Femur (tissue), 1 donor: ENCODE data around the gene MAG.
A peak's percentile ranks its signal among the peaks of the same experiment; 100 is the strongest.

Source experiments
- DNase-seq: peaks from one replicate; pipeline ENCODE4 v3.0.0-alpha.2; 2017

MAG gene

DNA sequence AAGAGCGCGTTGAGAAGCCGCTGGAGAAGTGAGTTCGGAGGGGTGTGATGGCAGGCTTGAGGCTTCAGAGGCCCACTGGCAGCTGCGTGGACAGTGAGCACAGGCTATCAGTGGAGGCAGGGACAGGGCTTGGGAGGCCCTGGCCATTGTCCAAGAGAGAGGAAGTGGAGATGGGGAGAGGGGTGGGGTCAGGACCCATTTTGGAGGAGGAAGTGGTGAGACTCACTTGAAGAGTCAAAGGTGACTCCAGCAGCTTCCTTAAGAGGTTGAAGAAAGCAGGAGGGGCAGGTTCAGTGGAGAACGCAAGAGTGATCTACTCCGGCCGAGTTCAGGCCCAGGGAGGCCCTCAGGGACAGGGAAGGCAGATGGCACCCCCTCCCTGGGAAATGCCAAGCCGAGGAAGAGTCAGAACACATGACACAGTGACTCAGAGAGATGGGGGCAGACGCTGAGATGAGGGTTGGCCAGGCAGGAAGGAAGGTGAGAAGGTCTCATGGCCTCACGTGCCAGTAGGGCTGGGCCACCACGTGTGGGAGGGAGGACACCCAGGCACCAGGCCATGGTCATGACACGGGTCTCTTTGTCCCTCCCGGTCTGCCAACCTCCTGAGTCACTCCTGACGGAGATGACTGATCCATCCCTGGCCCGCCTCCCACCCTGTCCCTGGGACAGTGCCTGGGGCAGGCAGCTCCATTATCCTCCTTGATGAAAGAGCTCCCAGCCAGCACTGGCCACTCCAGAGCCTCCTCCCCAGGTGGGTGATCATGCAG, 26.9 kb downstream of the MAG start:
- DNase-seq = peak; percentile 40

DNA sequence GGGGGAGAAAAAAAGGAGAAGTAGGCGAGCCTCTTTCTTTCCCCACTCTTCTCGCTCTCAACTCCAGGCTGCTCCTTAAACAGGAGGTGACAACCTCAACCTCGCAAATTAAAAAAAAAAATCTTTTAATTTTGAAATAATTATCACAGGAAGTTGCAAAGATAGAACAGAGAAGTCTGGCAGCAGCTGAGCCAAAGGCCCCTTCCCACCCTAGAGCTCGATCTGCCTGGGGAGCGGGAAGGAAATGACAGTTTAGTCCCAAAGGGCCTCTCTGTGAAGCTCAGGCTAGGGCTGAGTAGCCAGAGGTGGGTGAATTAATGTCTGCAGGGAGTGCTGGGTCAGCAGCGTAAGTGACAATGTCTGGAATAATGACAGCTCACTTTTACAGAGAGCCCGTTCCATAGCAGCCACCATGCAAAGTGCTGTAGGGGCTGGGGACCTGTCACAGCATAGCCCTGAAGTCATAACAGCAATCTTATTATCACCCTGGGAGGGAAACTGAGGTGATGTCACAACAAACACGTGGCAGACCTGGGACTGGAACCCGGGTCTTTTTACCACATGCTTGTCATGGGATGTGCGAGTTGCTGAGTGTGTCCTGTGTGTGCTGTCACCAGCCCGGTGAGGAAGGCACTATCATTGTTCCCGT, 28.2 kb downstream of the MAG start:
- DNase-seq = no peak

DNA sequence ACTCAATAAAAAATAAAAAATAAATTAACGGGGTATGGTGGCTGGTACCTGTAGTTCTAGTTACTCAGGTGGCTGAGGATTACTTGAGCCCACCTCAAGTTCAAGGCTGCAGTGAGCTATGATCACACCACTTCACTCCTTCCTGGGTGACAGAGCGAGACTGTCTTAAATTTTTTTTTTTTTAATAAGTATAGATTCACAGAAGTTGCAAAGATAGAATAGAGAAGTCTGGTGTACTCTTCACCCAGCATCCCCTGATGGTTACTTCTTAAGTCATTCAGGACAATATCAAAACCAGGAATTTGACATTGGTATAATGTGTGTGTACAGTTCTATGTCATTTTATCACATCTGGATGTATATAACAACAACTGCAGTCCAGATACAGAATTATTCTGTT, 29.3 kb downstream of the MAG start:
- no peak for DNase-seq

DNA sequence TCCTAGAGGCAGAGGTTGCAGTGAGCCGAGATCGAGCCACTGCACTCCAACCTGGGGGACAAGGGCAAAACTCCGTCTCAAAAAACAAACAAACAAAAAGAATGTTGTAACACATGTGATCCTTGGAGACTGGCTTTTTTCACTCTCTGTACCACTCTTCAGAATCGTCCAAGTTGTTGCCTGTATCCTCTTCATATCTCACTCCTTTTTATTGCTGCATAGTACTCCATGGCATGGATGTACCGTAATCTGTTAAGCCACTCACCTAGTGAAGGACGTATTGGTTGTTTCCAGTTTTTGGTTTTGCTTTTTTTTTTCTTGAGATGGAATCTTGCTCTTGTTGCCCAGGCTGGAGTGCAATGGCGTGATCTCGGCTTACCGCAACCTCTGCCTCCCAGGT, 30.1 kb downstream of the MAG start:
- no peak for DNase-seq

DNA sequence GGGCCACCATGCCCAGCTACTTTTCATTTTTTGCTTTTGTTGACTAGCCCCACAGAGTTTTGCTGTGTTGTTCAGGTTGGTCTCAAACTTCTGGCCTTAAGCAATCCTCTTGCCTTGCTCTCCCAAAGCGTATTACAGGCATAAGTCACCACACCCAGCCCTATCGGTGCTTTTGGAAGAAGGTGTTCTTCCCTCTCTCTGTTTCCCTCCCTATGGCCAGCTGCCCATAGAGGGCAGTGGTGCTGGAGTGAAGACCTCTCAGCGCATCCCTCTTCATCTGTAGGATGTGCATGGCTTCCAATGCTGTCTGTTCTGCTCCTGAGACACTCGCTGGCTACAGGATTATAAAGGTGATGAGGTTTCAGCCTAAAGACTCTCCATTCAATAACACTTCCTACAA, 35.7 kb downstream of the MAG start:
- DNase-seq = no peak

DNA sequence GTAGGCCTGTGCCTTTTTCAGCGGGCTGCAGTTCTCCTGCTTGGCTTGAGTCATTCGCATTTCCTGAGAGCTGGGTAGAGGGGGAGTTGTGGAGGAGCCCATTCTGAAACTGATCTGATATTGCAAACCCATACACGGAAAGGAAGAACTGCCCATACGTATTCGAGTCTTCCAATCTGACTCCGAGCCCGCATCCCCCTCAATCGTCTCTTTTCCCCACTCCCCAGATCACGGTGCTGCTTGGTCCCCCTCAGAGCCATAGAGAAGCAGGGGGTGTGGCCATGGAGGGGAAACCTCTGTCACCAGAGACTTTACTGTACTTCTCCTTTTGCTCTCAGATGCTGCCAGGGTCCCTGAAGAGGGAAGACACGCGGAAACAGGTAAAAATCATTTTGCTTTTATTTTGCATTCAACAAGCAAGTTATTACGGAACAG, 36.9 kb downstream of the MAG start, which contains the start of gene CD22:
TSS of gene CD22 (plus strand) at position 337 of the 435 bp plus-strand sequence. CDS start 2,854 bp downstream, outside the sequence.
- DNase-seq = no peak

DNA sequence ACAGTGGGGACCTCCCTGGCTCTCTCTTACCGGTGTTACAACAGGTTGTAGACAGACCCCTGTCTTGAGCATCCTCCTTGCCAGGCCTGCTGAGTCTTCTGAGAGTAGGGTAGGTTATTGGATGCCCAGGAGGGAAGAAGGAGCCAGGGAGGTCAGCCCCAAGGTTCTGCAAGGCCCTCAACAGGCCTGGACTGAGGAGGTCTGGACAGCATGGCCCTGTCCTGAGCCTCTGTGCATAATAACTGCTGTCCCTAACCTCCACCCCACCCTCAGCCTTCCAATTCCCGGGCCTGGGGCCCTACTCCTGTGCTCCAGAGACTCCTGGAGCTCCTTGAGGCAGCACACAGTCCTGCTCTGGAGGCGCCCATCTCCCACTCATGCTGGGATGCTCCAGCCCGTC, 37.4 kb downstream of the MAG start:
- no peak for DNase-seq

DNA sequence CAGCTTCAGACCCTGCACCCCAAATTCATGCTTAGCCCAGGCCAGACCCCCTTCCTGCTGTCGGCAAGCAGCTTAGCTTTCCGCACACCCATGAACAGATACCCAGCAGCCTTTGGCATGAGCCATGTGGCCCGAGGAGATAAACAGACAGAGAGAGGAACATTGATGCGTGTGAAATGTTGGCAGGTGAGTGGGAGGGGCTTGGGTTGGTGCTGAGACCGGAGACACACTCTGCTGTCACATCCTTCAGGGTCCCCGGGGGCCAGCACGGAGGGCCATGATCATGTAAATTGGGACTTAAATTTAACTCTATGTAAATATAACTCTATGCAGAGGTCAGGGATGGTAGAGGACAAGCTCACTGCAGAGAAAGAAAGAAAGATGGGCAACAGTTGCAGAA, 38.5 kb downstream of the MAG start:
- DNase-seq = no peak

DNA sequence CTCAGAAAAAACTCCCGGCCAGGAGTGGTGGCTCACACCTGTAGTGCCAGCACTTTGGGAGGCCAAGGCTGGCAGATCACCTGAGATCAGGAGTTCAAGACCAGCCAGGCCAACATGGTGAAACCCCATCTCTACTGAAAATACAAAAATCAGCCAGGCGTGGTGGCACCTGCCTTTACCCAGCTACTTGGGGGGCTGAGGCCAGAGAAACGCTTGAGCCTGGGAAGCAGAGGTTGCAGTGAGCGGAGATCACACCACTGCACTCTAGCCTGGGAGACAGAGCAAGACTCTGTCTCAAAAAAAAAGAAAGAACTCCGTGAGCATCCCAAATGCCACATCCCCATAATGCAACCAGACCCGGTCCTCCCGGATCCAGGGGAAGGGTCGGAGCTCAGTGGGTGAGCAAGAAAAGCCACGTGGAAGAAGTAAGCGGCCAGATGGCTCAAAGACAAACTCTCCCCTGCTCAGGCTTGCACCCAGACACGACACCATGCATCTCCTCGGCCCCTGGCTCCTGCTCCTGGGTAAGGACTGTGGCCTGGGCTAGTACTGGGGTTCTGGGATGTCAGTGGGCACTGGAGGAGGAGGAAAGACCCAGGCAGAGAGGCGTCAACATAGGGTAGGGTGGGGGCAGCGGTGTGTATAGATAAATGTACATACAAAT, 39.7 kb downstream of the MAG start:
- DNase-seq = no peak

DNA sequence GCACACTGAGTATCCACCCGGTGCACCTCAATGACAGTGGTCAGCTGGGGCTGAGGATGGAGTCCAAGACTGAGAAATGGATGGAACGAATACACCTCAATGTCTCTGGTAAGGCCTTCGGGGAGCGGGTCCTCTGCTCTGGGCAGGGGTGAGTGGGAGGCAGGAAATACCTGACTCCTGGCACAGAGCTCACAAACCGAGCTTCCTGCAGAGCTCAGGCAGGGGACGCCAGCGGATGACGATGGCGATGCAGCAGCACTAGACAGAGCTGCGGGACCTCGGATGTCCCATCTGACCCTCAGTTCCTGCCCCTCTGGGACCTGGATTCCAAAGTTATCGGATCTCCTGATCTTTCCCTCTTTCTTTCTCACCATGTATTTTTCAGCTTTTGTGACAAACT, 40.9 kb downstream of the MAG start:
- no peak for DNase-seq

DNA sequence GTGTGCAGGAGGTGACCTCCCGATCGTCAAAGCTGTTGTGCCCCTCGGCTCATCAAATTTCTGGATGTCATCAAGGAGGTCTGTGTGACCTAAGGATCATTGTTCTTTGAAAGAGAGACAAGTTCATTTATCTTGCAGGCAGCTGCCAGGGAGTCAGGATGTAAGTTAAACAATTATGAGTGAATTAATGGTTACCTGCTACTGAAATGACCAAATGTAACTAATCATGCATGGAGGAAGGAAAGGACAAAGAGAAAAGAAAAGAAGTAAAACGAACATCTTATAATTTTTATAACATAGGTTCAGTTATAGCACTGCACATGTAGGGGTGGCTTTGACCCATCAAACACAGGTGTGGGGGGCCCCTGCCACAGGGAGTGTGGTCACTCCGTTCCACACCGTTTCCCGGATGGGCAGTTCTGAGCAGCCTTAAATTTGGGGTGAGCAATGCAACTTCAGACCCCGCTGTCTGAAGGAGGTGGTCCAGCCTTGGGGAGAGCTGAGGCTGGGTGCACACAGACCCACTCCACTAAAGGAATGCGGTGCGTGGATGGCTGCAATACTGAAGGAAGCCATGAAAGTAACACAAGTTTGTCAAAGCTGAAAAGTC, 42.3 kb downstream of the MAG start:
- no peak for DNase-seq

DNA sequence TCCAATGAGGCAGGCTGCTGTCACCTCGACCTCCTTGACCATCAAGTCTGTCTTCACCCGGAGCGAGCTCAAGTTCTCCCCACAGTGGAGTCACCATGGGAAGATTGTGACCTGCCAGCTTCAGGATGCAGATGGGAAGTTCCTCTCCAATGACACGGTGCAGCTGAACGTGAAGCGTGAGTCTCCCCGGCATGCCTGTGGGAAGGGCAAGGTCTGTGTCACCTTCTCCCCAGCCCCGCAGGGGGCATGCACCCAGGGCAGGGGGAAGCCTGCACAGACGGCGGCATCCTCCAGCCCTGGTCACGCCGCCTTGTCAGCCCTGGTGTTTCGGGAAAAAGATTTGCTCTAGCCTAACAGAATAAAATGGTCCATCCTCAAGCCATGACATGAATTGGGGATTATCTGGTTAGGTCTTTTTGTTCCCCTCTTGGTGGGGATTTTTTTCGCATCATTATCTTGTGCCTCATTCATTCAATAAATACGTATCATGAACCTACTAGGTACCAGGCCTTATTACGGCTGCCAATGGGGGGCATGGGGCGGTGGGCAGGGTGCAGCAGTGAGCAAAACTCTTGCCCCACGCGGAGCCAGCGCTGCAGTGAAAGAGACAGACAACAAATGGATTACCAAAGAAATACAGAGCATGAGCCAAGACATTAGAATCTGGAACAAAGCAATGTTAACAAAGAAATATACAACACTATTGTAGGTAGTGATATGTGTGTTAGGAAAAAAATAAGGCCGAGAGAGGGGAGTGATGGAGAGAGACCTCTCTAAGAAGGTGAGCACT, 44.4 kb downstream of the MAG start:
- DNase-seq = no peak

DNA sequence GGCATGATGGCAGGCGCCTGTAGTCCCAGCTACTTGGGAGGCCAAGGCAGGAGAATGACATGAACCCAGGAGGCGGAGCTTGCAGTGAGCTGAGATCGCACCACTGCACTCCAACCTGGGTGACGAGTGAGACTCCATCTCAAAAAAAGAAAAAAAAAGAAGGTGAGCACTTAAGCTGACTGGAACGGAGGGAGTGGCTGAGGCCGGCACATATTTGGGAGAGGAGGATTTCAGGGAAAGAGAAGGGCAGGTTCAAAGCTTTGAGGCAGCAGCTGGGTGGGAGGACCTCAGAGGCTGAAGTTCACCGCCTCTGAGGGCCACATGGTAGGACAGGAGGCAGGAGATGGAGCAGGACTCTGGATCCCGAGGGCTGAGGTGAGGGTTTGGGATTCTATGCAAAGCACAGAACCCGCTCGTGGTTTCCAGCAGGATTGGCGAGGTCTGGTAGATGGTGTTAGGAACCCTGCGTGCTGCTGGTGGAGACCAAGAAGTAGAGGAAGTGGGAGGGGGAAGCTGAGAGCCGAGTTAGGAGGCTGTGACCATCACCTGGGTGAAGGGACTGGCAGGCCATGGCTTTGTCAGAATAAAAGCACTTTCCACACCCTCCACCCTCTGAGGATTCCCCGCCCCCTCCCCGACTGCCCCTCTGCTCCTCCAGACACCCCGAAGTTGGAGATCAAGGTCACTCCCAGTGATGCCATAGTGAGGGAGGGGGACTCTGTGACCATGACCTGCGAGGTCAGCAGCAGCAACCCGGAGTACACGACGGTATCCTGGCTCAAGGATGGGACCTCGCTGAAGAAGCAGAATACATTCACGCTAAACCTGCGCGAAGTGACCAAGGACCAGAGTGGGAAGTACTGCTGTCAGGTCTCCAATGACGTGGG, 45.4 kb downstream of the MAG start:
- no peak for DNase-seq

DNA sequence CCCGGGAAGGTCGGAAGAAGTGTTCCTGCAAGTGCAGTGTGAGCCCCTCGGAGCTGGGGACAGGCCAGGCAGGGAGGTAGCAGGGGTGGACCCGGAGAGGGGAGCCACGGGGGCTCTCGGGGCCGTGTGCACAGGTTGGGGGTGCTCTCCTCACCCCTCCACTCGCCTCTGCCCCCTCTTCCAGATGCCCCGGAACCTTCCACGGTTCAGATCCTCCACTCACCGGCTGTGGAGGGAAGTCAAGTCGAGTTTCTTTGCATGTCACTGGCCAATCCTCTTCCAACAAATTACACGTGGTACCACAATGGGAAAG, 46.0 kb downstream of the MAG start:
- no peak for DNase-seq

DNA sequence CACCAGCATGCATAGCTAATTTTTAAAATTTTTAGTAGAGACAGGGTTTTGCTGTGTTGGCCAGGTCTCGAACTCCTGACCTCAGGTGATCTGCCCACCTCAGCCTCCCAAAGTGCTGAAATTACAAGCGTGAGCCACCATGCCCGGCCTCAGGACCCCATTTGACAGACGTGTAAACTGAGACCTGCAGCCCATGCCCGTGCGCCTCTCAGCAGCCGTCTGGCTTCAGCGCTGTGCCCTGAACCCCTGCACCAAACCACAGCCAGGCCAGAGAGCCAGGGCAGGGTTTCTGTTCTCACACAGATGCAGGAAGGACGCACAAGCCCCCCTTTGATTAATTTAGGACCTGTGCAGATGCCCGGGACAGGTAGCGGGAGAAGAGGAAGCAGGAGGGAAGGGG, 48.5 kb downstream of the MAG start:
- no peak for DNase-seq

DNA sequence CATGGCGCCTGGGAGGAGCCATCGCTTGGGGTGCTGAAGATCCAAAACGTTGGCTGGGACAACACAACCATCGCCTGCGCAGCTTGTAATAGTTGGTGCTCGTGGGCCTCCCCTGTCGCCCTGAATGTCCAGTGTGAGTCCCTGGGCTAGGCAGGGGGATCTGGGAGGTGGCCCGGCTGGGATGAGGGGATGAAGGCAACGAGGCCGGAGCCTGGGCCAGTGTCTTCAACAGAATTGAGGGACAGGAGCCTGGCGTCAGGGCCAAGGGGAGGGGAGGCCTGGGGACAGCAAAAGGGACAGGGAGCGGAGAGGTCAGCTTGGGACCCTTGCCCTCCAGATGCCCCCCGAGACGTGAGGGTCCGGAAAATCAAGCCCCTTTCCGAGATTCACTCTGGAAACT, 49.0 kb downstream of the MAG start:
- no peak for DNase-seq

DNA sequence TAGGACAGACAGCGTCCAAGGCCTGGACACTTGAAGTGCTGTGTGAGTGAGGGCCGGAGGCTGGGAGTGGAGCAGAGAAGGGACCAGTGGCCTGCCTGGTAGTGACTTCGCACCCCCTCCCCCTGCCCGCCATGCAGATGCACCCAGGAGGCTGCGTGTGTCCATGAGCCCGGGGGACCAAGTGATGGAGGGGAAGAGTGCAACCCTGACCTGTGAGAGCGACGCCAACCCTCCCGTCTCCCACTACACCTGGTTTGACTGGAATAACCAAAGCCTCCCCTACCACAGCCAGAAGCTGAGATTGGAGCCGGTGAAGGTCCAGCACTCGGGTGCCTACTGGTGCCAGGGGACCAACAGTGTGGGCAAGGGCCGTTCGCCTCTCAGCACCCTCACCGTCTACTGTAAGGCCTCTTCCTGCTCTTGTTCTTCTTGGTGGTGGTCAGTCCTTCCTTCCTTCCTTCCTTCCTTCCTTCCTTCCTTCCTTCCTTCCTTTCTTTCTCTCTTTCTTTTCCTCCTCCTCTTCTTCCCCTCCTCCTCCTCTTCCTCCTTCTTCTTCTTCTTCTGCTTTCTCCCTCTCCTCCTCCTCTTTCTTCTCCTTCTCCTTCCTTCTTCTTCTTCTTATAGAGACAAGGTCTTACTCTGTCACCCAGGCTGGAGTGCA, 49.7 kb downstream of the MAG start:
- no peak for DNase-seq

DNA sequence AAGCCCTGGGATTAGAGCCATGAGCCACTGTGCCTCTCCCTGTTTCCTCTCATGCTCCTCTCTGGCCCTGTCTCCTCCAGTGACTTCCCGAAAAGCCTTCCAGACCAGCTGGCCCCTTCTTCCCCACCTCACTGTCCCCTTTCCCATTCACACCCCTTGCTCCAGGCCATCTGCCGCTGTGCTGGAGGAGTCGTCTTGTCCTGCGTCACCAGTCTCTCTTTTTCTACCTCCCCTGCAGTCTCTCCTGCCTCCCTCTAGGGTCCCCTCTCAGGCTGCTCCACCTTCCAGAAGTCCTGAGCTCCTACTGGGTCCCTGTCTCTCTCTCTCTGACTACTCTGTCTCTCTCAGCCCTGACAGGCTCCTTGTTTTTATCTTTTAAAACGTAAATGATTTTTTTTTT, 50.5 kb downstream of the MAG start:
- no peak for DNase-seq

DNA sequence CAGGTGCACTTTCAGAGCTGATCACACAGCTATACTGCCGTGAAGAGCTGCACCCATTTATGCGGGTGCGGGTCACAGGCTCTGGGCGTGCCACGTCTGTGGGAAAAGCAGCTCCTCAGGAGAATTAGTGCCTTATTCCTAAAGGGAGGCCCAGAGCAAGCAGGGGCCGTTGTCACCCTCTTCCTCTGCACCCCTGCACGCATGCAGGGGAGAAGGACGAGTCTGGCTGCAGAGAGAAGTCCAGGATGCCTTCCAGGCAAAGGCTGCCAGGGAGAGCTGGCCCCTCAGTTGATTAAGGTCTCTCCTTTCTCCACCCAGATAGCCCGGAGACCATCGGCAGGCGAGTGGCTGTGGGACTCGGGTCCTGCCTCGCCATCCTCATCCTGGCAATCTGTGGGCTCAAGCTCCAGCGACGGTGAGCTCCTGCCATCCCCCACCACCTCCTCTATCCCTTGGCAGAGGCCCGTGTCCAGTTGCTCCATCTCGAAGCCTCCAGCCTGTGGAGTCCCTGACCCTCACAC, 52.6 kb downstream of the MAG start:
- no peak for DNase-seq

DNA sequence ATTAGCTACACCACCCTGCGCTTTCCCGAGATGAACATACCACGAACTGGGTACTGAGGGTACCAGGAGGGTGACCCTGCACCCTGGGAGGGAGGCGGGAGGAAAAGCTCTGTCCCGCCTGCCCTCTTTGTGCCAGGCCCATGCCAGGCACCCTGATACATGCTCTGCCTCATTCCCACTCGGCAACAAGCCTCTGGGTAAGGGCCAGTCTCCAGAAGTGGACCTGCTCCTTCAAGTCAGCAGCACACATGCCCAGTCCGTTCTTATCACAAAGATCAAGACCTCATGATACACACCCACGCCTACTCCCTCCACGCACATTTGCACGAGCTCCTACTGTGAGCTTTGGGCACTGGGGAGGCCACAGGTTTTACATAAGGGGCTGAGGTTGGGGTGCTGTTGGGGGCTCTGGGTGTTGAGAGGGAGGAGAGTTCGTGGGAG, 53.7 kb downstream of the MAG start:
- no peak for DNase-seq
